Thyroid gland (tissue), 4 donors: ENCODE data around the gene TMEM11. TPM values are rescaled to one million over a fixed set of nuclear protein-coding genes. Genes with fewer than 3 reads are reported as not detected.

Experiments used
- DNase-seq, 2 donors: peaks; one replicate each; pipeline ENCODE4 v3.0.0-alpha.2; 2019
- H3K27ac ChIP-seq, 3 donors: fragments of 200-600 bp; sonication (generic); 1 replicate in 2 of 3; 2 replicates in 1 of 3; pipeline ENCODE4 v1.5.1; 2016 to 2019; ENCODE audit warnings: mild to moderate bottlenecking in 1 of 3, moderate library complexity in 1 of 3
- H3K27me3 ChIP-seq: fragments of 200-600 bp; sonication (generic); one replicate; pipeline ENCODE4 v1.5.1; 2019
- H3K36me3 ChIP-seq, 2 donors: fragments of 200-600 bp; sonication (generic); one replicate each; pipeline ENCODE4 v1.5.1; 2016 to 2019
- H3K4me1 ChIP-seq, 2 donors: fragments of 200-600 bp; sonication (generic); one replicate each; pipeline ENCODE4 v1.5.1; 2017 to 2019
- H3K4me3 ChIP-seq, 3 donors: fragments of 200-600 bp; sonication (generic); replicated peaks in 1 of 3; 1 replicate in 2 of 3; 2 replicates in 1 of 3; pipeline ENCODE4 v1.5.1; 2016; ENCODE audit warnings: mild to moderate bottlenecking in 1 of 3
- H3K9me3 ChIP-seq: fragments of 200-600 bp; sonication (generic); one replicate; pipeline ENCODE4 v1.5.1; 2017
- POLR2A ChIP-seq, 2 donors: fragments of 450-650 bp; IDR thresholded peaks; one replicate each; pipeline ENCODE4 v1.6.1; 2017; ENCODE audit warnings: antibody characterized with exemption in 2 of 2, mild to moderate bottlenecking in 2 of 2, moderate library complexity in 1 of 2
- WGBS, 2 donors: methylation state at CpG; one replicate each; pipeline ENCODE4 v1.1.5; 2017; 5-methylcytosine and 5-hydroxymethylcytosine counted together
- intact Hi-C: fragments of 100-400 bp; cut with DNase I; formaldehyde crosslinking; loops from one replicate; pipeline ENCODE4 v1.15.1; 2023
- small RNA-seq: library from RNA; depleted of rRNA; stranded (forward); fragments of <200 nt; gene quantifications from one replicate; pipeline ENCODE3, GENCODE V24; 2016
- total RNA-seq, 4 donors: library from RNA; depleted of rRNA; stranded (reverse); fragments of >200 nt; gene quantifications; one replicate each; pipeline ENCODE4 v1.2.3, GENCODE V29; 2016
- TF ChIP-seq, protein P1 (sequence below), 6 experiments: fragments of 200-600 bp in 3 of 6; fragments of 450-650 bp in 3 of 6; sonication (generic) in 3 of 6; IDR thresholded peaks; one replicate each; pipeline ENCODE4 v1.5.1; 2016 to 2019; ENCODE audit warnings: antibody characterized with exemption in 6 of 6, mild to moderate bottlenecking in 2 of 6, inconsistent platforms in 1 of 6, moderate library complexity in 1 of 6

The TMEM11 gene
- total RNA-seq, 4 donors from 2014 or later = 20.7 to 35.7 (median 24.7) TPM

GRCh38 chr17:21152731-21153130 lies 61.2 kb downstream of the TMEM11 start:
- no peak for DNase-seq
- H3K4me1 ChIP-seq = no peaks in the 10 kb centered on the region
- no peak overlapping the region for H3K4me3 ChIP-seq
- H3K27ac ChIP-seq = no peak overlapping the region
- 88 to 94% methylated on average over 1 of the region's 1 CpG for WGBS, 2 donors
- no peak for TF ChIP-seq POLR2A (IDR thresholded peaks at IDR 0.05)
- TF ChIP-seq, protein P1, sequence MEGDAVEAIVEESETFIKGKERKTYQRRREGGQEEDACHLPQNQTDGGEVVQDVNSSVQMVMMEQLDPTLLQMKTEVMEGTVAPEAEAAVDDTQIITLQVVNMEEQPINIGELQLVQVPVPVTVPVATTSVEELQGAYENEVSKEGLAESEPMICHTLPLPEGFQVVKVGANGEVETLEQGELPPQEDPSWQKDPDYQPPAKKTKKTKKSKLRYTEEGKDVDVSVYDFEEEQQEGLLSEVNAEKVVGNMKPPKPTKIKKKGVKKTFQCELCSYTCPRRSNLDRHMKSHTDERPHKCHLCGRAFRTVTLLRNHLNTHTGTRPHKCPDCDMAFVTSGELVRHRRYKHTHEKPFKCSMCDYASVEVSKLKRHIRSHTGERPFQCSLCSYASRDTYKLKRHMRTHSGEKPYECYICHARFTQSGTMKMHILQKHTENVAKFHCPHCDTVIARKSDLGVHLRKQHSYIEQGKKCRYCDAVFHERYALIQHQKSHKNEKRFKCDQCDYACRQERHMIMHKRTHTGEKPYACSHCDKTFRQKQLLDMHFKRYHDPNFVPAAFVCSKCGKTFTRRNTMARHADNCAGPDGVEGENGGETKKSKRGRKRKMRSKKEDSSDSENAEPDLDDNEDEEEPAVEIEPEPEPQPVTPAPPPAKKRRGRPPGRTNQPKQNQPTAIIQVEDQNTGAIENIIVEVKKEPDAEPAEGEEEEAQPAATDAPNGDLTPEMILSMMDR (IDR thresholded peaks at IDR 0.05) = no peak
- intact Hi-C loops = no loop called here
- no peaks in the 10 kb centered on the region for H3K9me3 ChIP-seq
- H3K27me3 ChIP-seq = no peaks in the 10 kb centered on the region
- no peaks in the 10 kb centered on the region for H3K36me3 ChIP-seq

DNA sequence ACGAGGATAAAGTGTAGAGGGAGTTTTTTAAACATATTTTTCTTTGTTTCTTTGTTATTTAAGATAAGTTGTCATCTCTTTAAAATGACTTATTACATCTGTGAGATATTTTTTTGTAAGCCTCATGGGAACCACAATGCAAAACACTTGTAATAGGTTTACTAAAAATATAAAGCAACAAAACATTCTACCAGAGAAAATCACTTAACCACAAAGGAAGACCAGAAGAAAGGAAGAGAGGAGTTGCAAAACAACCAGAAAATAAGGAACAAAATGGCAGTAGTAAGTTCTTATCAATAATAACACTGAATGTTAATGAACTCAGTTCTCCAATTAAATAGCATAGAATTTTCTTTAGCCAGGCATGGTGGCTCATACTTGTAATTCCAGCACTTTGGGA lies 64.3 kb downstream of the TMEM11 start:
- WGBS, 2 donors = 93 to 97% methylated on average over 1 of the region's 1 CpG
- no peak overlapping the region for H3K4me3 ChIP-seq
- H3K36me3 ChIP-seq = no peaks in the 10 kb centered on the region
- intact Hi-C loops = no loop called here
- DNase-seq = no peak
- H3K9me3 ChIP-seq = no peaks in the 10 kb centered on the region
- H3K27ac ChIP-seq = no peak overlapping the region
- TF ChIP-seq POLR2A (IDR thresholded peaks at IDR 0.05) = no peak
- TF ChIP-seq, protein P1 (IDR thresholded peaks at IDR 0.05) = no peak
- H3K4me1 ChIP-seq = no peaks in the 10 kb centered on the region
- H3K27me3 ChIP-seq = no peaks in the 10 kb centered on the region

Small RNA genes lying within 50 kb of the gene (small RNA-seq; reads per million reads assigned to genes)
- not detected for gene RN7SL426P

Other genes starting within 250 kb of the TMEM11 start
- 100 to 1,000 TPM; 127 to 262 (median 197) TPM for gene USP22, start 171.2 kb downstream of the TMEM11 start, total RNA-seq
- gene DHRS7B, start 87.2 kb downstream of the TMEM11 start, total RNA-seq = 10 to 100 TPM; 34.1 to 74.1 (median 57.1) TPM
- gene NATD1, start 39.2 kb upstream of the TMEM11 start, total RNA-seq = 10 to 100 TPM; 18.6 to 34.1 (median 21.2) TPM
- gene MAP2K3, start 70.5 kb upstream of the TMEM11 start, total RNA-seq = 10 to 100 TPM; 15.5 to 23.4 (median 21.3) TPM
- 1 to 10 TPM in 3 of 4 donors, under 1 TPM in 1; 0.56 to 2.7 (median 2.3) TPM for gene KCNJ12, start 162.2 kb upstream of the TMEM11 start, total RNA-seq